NCI-H2227 (cell line): Measurements from ENCODE around the gene DNAH14.

ENCODE experiments used
- DNase-seq: peaks from one replicate; lab custom pipeline; 2025; ENCODE audit not compliant: unreplicated experiment; lab: John Stamatoyannopoulos, UW

Gene DNAH14

GRCh38 chr1:225388372-225388771 is 458.9 kb downstream of the DNAH14 start:
- DNase-seq: no peak

- DNase-seq: no peak
Observed at GRCh38 chr1:225389843-225390242, 460.4 kb downstream of the DNAH14 start.

GRCh38 chr1:225396357-225396756 is 466.9 kb downstream of the DNAH14 start:
- DNase-seq: no peak

GRCh38 chr1:225400968-225401367 is 471.5 kb downstream of the DNAH14 start:
- DNase-seq: no peak

- DNase-seq: no peak
Observed at GRCh38 chr1:225406976-225407725, 477.7 kb downstream of the DNAH14 start.

- DNase-seq: no peak
Observed at GRCh38 chr1:225407755-225408154, 478.3 kb downstream of the DNAH14 start.

GRCh38 chr1:225408249-225408648 is 478.8 kb downstream of the DNAH14 start:
- no peak for DNase-seq

GRCh38 chr1:225409051-225409450 is 479.6 kb downstream of the DNAH14 start:
- DNase-seq: no peak

- no peak for DNase-seq
Observed at GRCh38 chr1:225410036-225410435, 480.6 kb downstream of the DNAH14 start.

GRCh38 chr1:225412321-225412720 is 482.8 kb downstream of the DNAH14 start:
- no peak for DNase-seq

- no peak for DNase-seq
Observed at GRCh38 chr1:225412803-225413351, 483.4 kb downstream of the DNAH14 start.

- no peak for DNase-seq
Observed at GRCh38 chr1:225413708-225414375, 484.4 kb downstream of the DNAH14 start.

- DNase-seq: no peak
Observed at GRCh38 chr1:225415307-225415706, 485.8 kb downstream of the DNAH14 start.

- no peak for DNase-seq
Observed at GRCh38 chr1:225415967-225416745, 486.7 kb downstream of the DNAH14 start.

- no peak for DNase-seq
Observed at GRCh38 chr1:225418059-225418458, 488.6 kb downstream of the DNAH14 start.

- DNase-seq: no peak
Observed at GRCh38 chr1:225418598-225418997, 489.1 kb downstream of the DNAH14 start.

- no peak for DNase-seq
Observed at GRCh38 chr1:225422031-225422605, 492.6 kb downstream of the DNAH14 start.

GRCh38 chr1:225422795-225423517 is 493.5 kb downstream of the DNAH14 start:
- no peak for DNase-seq

- no peak for DNase-seq
Observed at GRCh38 chr1:225423518-225423855, 494.0 kb downstream of the DNAH14 start.

- DNase-seq: peak; percentile 43
Observed at GRCh38 chr1:225424562-225425200, 495.2 kb downstream of the DNAH14 start.
